A549 (cell line): ENCODE measurements around the gene PKP1. TPM values are rescaled to one million over a fixed set of nuclear protein-coding genes. Genes with fewer than 3 reads are reported as not detected.

Experiments
- ATAC-seq, 2 experiments: fragments of 200-7000 bp in 1 of 2; fragments of >200 bp in 1 of 2; cut with Nextera tagmentation in 1 of 2; cut with Tn5 transposase in 1 of 2; 3 replicates each; pipeline versions ENCODE4 v1.8.0 to v1.9.1; 2018 to 2020; ENCODE audit warnings: mild to moderate bottlenecking in 1 of 2, moderate library complexity in 1 of 2
- CTCF ChIA-PET: fragments of 300-600 bp; sonication (Branson Sonifier 250); formaldehyde crosslinking; extraction: SDS; loops from one replicate; lab custom pipeline; 2021; ENCODE audit warnings: antibody characterized with exemption, inconsistent platforms; lab: Yijun Ruan, JAX
- POLR2A ChIA-PET: fragments of 350-600 bp; formaldehyde crosslinking; extraction: SDS; loops from one replicate; lab custom pipeline; 2021; ENCODE audit warnings: antibody characterized with exemption, inconsistent platforms; lab: Yijun Ruan, JAX
- DNase-seq, 2 experiments: peaks; one replicate each; pipeline versions ENCODE4 v3.0.0 to v3.0.0-alpha.2; 2011 to 2016; ENCODE audit warnings: low read depth in 1 of 2, low spot score in 1 of 2
- FAIRE-seq: peaks from 2 replicates; lab custom pipeline; 2011; peaks lifted over from hg19 to GRCh38; lab: Jason Lieb, UNC
- H3K27ac ChIP-seq, 2 experiments: fragments of >200 bp; sonication (Bioruptor Twin); formaldehyde crosslinking; 3 replicates each; pipeline ENCODE4 v1.5.1; 2016 to 2017
- H3K4me1 ChIP-seq: fragments of >200 bp; sonication (Bioruptor Twin); formaldehyde crosslinking; 3 replicates; pipeline ENCODE4 v1.6.1; 2016
- H3K4me2 ChIP-seq: fragments of >200 bp; sonication (Bioruptor Twin); formaldehyde crosslinking; 3 replicates; pipeline ENCODE4 v1.6.1; 2016
- H3K4me3 ChIP-seq: fragments of >200 bp; sonication (Bioruptor Twin); formaldehyde crosslinking; 3 replicates; pipeline ENCODE4 v1.5.1; 2016
- H3K9me3 ChIP-seq: fragments of >200 bp; sonication (Bioruptor Twin); formaldehyde crosslinking; 3 replicates; pipeline ENCODE4 v1.6.1; 2016
- CBX2 ChIP-seq: fragments of 200-600 bp; sonication (generic); IDR thresholded peaks from 2 replicates; pipeline ENCODE4 v1.6.1; 2016; ENCODE audit warnings: low read depth, mild to moderate bottlenecking, borderline replicate concordance
- CBX8 ChIP-seq: fragments of 200-600 bp; sonication (generic); IDR thresholded peaks from 2 replicates; pipeline ENCODE4 v1.6.1; 2016
- CHD2 ChIP-seq: fragments of 150-350 bp; IDR thresholded peaks from 2 replicates; pipeline ENCODE4 v1.6.1; 2014; ENCODE audit warnings: low read length; ENCODE audit not compliant: partially characterized antibody
- EHF ChIP-seq: fragments of 250-450 bp; sonication (Bioruptor Pico); IDR thresholded peaks from 2 replicates; pipeline ENCODE4 v1.5.0; 2020; ENCODE audit warnings: mild to moderate bottlenecking
- EHMT2 ChIP-seq: fragments of 200-600 bp; sonication (generic); IDR thresholded peaks from 2 replicates; pipeline ENCODE4 v1.6.1; 2016; ENCODE audit warnings: antibody characterized with exemption, low read depth, mild to moderate bottlenecking, moderate library complexity
- FOSB ChIP-seq: fragments of 250-450 bp; sonication (Bioruptor Pico); IDR thresholded peaks from 2 replicates; pipeline ENCODE4 v1.5.0; 2020; ENCODE audit warnings: mild to moderate bottlenecking, moderate library complexity
- FOXS1 ChIP-seq: fragments of 250-450 bp; sonication (Bioruptor Pico); IDR thresholded peaks from 2 replicates; pipeline ENCODE4 v1.5.0; 2020; ENCODE audit warnings: mild to moderate bottlenecking, moderate library complexity
- GATA3 ChIP-seq: IDR thresholded peaks from 2 replicates; pipeline ENCODE4 v1.6.1; 2012; ENCODE audit warnings: borderline replicate concordance
- HDAC2 ChIP-seq: fragments of 200-600 bp; sonication (generic); IDR thresholded peaks from 2 replicates; pipeline ENCODE4 v1.6.1; 2016
- HMGXB4 ChIP-seq: fragments of 250-450 bp; sonication (Bioruptor Pico); IDR thresholded peaks from 2 replicates; pipeline ENCODE4 v1.5.0; 2021; ENCODE audit warnings: mild to moderate bottlenecking, moderate library complexity, borderline replicate concordance
- HOXB5 ChIP-seq: fragments of 250-450 bp; sonication (Bioruptor Pico); IDR thresholded peaks from 2 replicates; pipeline ENCODE4 v1.5.0; 2020; ENCODE audit warnings: mild to moderate bottlenecking, moderate library complexity
- MAFK ChIP-seq: fragments of 450-650 bp; IDR thresholded peaks from 2 replicates; pipeline ENCODE4 v1.6.1; 2014; ENCODE audit not compliant: partially characterized antibody
- MYC ChIP-seq: IDR thresholded peaks from 2 replicates; pipeline ENCODE4 v1.6.1; 2012; ENCODE audit warnings: mild to moderate bottlenecking, inconsistent platforms, low read length, improper control_type of control experiment, borderline replicate concordance
- NFE2L2 ChIP-seq: fragments of 150-350 bp; conservative IDR thresholded peaks from 2 replicates; pipeline ENCODE4 v1.6.1; 2014; ENCODE audit warnings: low read length
- RAD21 ChIP-seq, 2 experiments: fragments of >200 bp in 1 of 2; sonication (Bioruptor Twin) in 1 of 2; formaldehyde crosslinking in 1 of 2; IDR thresholded peaks in 1 of 2; conservative IDR thresholded peaks in 1 of 2; 2 replicates in 1 of 2; 3 replicates in 1 of 2; pipeline ENCODE4 v1.6.1; 2012 to 2018; ENCODE audit warnings: inconsistent platforms in 1 of 2
- RARB ChIP-seq: fragments of 250-450 bp; sonication (Bioruptor Pico); IDR thresholded peaks from 2 replicates; pipeline ENCODE4 v1.8.0; 2021; ENCODE audit warnings: mild to moderate bottlenecking, moderate library complexity
- RFX5 ChIP-seq: fragments of 450-650 bp; IDR thresholded peaks from 2 replicates; pipeline ENCODE4 v1.7.1; 2014; ENCODE audit warnings: antibody characterized with exemption, mild to moderate bottlenecking, moderate library complexity
- SREBF2 ChIP-seq: fragments of 450-650 bp; IDR thresholded peaks from 2 replicates; pipeline ENCODE4 v1.6.1; 2014; ENCODE audit warnings: mild to moderate bottlenecking, moderate library complexity
- ZSCAN20 ChIP-seq: fragments of 250-450 bp; sonication (Bioruptor Pico); IDR thresholded peaks from 2 replicates; pipeline ENCODE4 v1.8.0; 2022; ENCODE audit warnings: mild to moderate bottlenecking, moderate library complexity
- WGBS: methylation state at CpG from one replicate; pipeline ENCODE4 v1.1.6; 2017; ENCODE audit errors: missing lambda C conversion rate; 5-methylcytosine and 5-hydroxymethylcytosine counted together
- polyA plus RNA-seq, 4 experiments: library from polyadenylated mRNA; depleted of rRNA in 3 of 4; stranded (reverse); fragments of >200 nt; fragmentation: RNase III in 1 of 4; extraction: RNeasy Plus Mini Kit Qiagen cat#74134 plus additional on column Dnase treatment in 1 of 4; gene quantifications; 2 replicates in 3 of 4; 3 replicates in 1 of 4; pipeline ENCODE4 v1.2.3, GENCODE V29; 2011 to 2017
- TF ChIP-seq, protein P1 (sequence below): fragments of >200 bp; sonication (Bioruptor Twin); formaldehyde crosslinking; IDR thresholded peaks from 3 replicates; pipeline ENCODE4 v1.6.1; 2016
- TF ChIP-seq, protein P2 (sequence below): IDR thresholded peaks from 2 replicates; pipeline ENCODE4 v1.6.1; 2012
- TF ChIP-seq, protein P3 (sequence below): fragments of 200-600 bp; sonication (generic); IDR thresholded peaks from 2 replicates; pipeline ENCODE4 v1.6.1; 2016; ENCODE audit warnings: antibody characterized with exemption, mild to moderate bottlenecking, moderate library complexity

Gene PKP1
- polyA plus RNA-seq, 2 of the 4 experiments (the other 2 are of a cell fraction): not detected

GRCh38 chr1:201325678-201326060, 42.4 kb downstream of the PKP1 start:
- FAIRE-seq (no peak), ATAC-seq (no peak), DNase-seq (no peak)
- no peaks in the 10 kb centered on the region for H3K9me3 ChIP-seq
- no peak overlapping the region for H3K4me2 ChIP-seq
- WGBS: 60% methylated on average over 6 of the region's 8 CpGs
- H3K4me3 ChIP-seq: no peak overlapping the region
- H3K4me1 ChIP-seq: no peaks in the 10 kb centered on the region
- ChIA-PET CTCF (interaction anchor here (1.1 to 5.1 kb wide), 3 partner anchors 10 to 71 kb away, joined by 3 to 30 read pairs (median 4); no protein-coding TSS in a partner anchor), POLR2A (no interaction called here)
- TF ChIP-seq RARB (CRISPR knock-in tag) (no peak), RFX5 (no peak), MYC (no peak), NFE2L2 (no peak), CBX2 (no peak), GATA3 (no peak)
- H3K27ac ChIP-seq: no peak overlapping the region

- 56% methylated on average over 4 of the region's 4 CpGs for WGBS
- FAIRE-seq (no peak), ATAC-seq (no peak), DNase-seq (no peak)
- no peak overlapping the region for H3K4me2 ChIP-seq
- H3K27ac ChIP-seq: no peak overlapping the region
- ChIA-PET POLR2A (no interaction called here), CTCF (interaction anchor here (1.1 to 5.1 kb wide), 4 partner anchors 20 to 73 kb away, joined by 3 to 30 read pairs (median 12); no protein-coding TSS in a partner anchor)
- H3K9me3 ChIP-seq: no peaks in the 10 kb centered on the region
- no peaks in the 10 kb centered on the region for H3K4me1 ChIP-seq
- TF ChIP-seq RAD21 (conservative IDR thresholded peaks at IDR 0.05 in 1 of 2, IDR thresholded peaks at IDR 0.05 in 1 of 2): no peak
- no peak for TF ChIP-seq RFX5
- no peak for TF ChIP-seq CHD2
- TF ChIP-seq FOXS1 (CRISPR knock-in tag): no peak
- no peak for TF ChIP-seq CBX8
- no peak for TF ChIP-seq HOXB5 (CRISPR knock-in tag)
- no peak for TF ChIP-seq GATA3
- no peak for TF ChIP-seq EHF (CRISPR knock-in tag)
- TF ChIP-seq, protein P1, sequence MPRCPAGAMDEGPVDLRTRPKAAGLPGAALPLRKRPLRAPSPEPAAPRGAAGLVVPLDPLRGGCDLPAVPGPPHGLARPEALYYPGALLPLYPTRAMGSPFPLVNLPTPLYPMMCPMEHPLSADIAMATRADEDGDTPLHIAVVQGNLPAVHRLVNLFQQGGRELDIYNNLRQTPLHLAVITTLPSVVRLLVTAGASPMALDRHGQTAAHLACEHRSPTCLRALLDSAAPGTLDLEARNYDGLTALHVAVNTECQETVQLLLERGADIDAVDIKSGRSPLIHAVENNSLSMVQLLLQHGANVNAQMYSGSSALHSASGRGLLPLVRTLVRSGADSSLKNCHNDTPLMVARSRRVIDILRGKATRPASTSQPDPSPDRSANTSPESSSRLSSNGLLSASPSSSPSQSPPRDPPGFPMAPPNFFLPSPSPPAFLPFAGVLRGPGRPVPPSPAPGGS: no peak
- TF ChIP-seq, protein P2, sequence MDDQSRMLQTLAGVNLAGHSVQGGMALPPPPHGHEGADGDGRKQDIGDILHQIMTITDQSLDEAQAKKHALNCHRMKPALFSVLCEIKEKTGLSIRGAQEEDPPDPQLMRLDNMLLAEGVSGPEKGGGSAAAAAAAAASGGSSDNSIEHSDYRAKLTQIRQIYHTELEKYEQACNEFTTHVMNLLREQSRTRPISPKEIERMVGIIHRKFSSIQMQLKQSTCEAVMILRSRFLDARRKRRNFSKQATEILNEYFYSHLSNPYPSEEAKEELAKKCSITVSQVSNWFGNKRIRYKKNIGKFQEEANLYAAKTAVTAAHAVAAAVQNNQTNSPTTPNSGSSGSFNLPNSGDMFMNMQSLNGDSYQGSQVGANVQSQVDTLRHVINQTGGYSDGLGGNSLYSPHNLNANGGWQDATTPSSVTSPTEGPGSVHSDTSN: no peak
- no peak for TF ChIP-seq HMGXB4 (CRISPR knock-in tag)
- TF ChIP-seq MAFK: no peak
- TF ChIP-seq ZSCAN20: no peak
- TF ChIP-seq SREBF2: no peak
- TF ChIP-seq EHMT2: no peak
- TF ChIP-seq, protein P3, sequence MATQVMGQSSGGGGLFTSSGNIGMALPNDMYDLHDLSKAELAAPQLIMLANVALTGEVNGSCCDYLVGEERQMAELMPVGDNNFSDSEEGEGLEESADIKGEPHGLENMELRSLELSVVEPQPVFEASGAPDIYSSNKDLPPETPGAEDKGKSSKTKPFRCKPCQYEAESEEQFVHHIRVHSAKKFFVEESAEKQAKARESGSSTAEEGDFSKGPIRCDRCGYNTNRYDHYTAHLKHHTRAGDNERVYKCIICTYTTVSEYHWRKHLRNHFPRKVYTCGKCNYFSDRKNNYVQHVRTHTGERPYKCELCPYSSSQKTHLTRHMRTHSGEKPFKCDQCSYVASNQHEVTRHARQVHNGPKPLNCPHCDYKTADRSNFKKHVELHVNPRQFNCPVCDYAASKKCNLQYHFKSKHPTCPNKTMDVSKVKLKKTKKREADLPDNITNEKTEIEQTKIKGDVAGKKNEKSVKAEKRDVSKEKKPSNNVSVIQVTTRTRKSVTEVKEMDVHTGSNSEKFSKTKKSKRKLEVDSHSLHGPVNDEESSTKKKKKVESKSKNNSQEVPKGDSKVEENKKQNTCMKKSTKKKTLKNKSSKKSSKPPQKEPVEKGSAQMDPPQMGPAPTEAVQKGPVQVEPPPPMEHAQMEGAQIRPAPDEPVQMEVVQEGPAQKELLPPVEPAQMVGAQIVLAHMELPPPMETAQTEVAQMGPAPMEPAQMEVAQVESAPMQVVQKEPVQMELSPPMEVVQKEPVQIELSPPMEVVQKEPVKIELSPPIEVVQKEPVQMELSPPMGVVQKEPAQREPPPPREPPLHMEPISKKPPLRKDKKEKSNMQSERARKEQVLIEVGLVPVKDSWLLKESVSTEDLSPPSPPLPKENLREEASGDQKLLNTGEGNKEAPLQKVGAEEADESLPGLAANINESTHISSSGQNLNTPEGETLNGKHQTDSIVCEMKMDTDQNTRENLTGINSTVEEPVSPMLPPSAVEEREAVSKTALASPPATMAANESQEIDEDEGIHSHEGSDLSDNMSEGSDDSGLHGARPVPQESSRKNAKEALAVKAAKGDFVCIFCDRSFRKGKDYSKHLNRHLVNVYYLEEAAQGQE: no peak
- TF ChIP-seq FOSB (CRISPR knock-in tag): no peak
- no peak for TF ChIP-seq HDAC2
- no peak overlapping the region for H3K4me3 ChIP-seq
These were observed 43.4 kb downstream of the PKP1 start for GRCh38 chr1:201326710-201327109.
